Smooth muscle cell (in vitro differentiated cells): ENCODE data around the gene PCDHGA6. TPM values are rescaled to one million over a fixed set of nuclear protein-coding genes. Genes with fewer than 3 reads are reported as not detected.
"Not testable (repeated sequence)": the region's sequence is repeated elsewhere in the genome, so short reads cannot be mapped to it uniquely, and the experiment has no call there.

ENCODE experiments used
- DNase-seq: peaks from one replicate; lab custom pipeline; 2025; ENCODE audit not compliant: unreplicated experiment; lab: John Stamatoyannopoulos, UW
- H2AFZ ChIP-seq: fragments of 200-600 bp; sonication (generic); 2 replicates; pipeline ENCODE4 v1.6.0; 2016; ENCODE audit warnings: antibody characterized with exemption, low read depth, mild to moderate bottlenecking
- H3F3A ChIP-seq: fragments of 200-600 bp; sonication (generic); 2 replicates; pipeline ENCODE4 v1.6.0; 2017; ENCODE audit warnings: antibody characterized with exemption, low read depth
- H3K27ac ChIP-seq: fragments of 200-600 bp; sonication (generic); 2 replicates; pipeline ENCODE4 v1.5.1; 2016; ENCODE audit warnings: low read depth, mild to moderate bottlenecking
- H3K27me3 ChIP-seq: fragments of 200-600 bp; sonication (generic); 2 replicates; pipeline ENCODE4 v1.6.1; 2016; ENCODE audit warnings: low read depth, mild to moderate bottlenecking
- H3K36me3 ChIP-seq: fragments of 200-600 bp; sonication (generic); 2 replicates; pipeline ENCODE4 v1.5.1; 2016; ENCODE audit warnings: low read depth
- H3K4me1 ChIP-seq: fragments of 200-600 bp; sonication (generic); 2 replicates; pipeline ENCODE4 v1.5.1; 2016; ENCODE audit warnings: low read depth
- H3K4me2 ChIP-seq: fragments of 200-600 bp; sonication (generic); 2 replicates; pipeline ENCODE4 v1.6.0; 2016; ENCODE audit warnings: mild to moderate bottlenecking
- H3K4me3 ChIP-seq: fragments of 200-600 bp; sonication (generic); 2 replicates; pipeline ENCODE4 v1.5.1; 2016; ENCODE audit warnings: mild to moderate bottlenecking
- H3K79me2 ChIP-seq: fragments of 200-600 bp; sonication (generic); 2 replicates; pipeline ENCODE4 v1.6.0; 2016; ENCODE audit warnings: low read depth, mild to moderate bottlenecking
- H3K9ac ChIP-seq: fragments of 200-600 bp; sonication (generic); 2 replicates; pipeline ENCODE4 v1.6.0; 2016; ENCODE audit warnings: low read depth
- H3K9me3 ChIP-seq: fragments of 200-600 bp; sonication (generic); replicated peaks from 2 replicates; pipeline ENCODE4 v1.5.1; 2016; ENCODE audit warnings: low read depth
- H4K20me1 ChIP-seq: fragments of 200-600 bp; sonication (generic); 2 replicates; pipeline ENCODE4 v1.6.0; 2016; ENCODE audit warnings: low read depth
- CTCF ChIP-seq: fragments of 200-600 bp; sonication (generic); IDR thresholded peaks from 2 replicates; pipeline ENCODE4 v1.5.1; 2017; ENCODE audit warnings: borderline replicate concordance, mild to moderate bottlenecking, antibody characterized with exemption; ENCODE audit not compliant: insufficient read depth, poor library complexity, severe bottlenecking
- WGBS: methylation state at CpG from one replicate; pipeline ENCODE4 v1.1.7; 2016; ENCODE audit warnings: low lambda C conversion rate; 5-methylcytosine and 5-hydroxymethylcytosine counted together
- polyA plus RNA-seq: library from polyadenylated mRNA; unstranded; fragments of >200 nt; fragmentation: Nextera tagmentation; extraction: Ambion mirVana; gene quantifications from 2 replicates; pipeline ENCODE4 v1.2.1, GENCODE V29; 2016
- total RNA-seq: library from RNA; depleted of rRNA; stranded (reverse); fragments of >200 nt; gene quantifications from 2 replicates; pipeline ENCODE4 v1.2.3, GENCODE V29; 2014

Gene PCDHGA6
- total and polyA plus RNA-seq, 2 experiments from 2014 or later, result 0.27 TPM; not detected in 1

GRCh38 chr5:141345327-141345726, 28.4 kb upstream of the PCDHGA6 start:
- no peaks in the 10 kb centered on the region for H3K4me1 ChIP-seq
- no peak overlapping the region for H3K9ac ChIP-seq
- H2AFZ ChIP-seq, result no peak overlapping the region
- no peak overlapping the region for H3K4me3 ChIP-seq
- no peak overlapping the region for H3K4me2 ChIP-seq
- no peaks in the 10 kb centered on the region for H4K20me1 ChIP-seq
- no peak for DNase-seq
- H3K36me3 ChIP-seq, result no peaks in the 10 kb centered on the region
- no peaks in the 10 kb centered on the region for H3K79me2 ChIP-seq
- WGBS, result 96% methylated on average over 20 of the region's 20 CpGs
- no peaks in the 10 kb centered on the region for H3K27me3 ChIP-seq
- H3K9me3 ChIP-seq, result peaks cover 8% of the 10 kb centered on the region
- no peaks in the 10 kb centered on the region for H3F3A ChIP-seq
- TF ChIP-seq CTCF, result no peak
- no peak overlapping the region for H3K27ac ChIP-seq

- not testable (repeated sequence) for H3K4me1 ChIP-seq, H3K4me2 ChIP-seq, DNase-seq, H3K9me3 ChIP-seq, H2AFZ ChIP-seq, H3K27ac ChIP-seq, H3K79me2 ChIP-seq, H3F3A ChIP-seq, H4K20me1 ChIP-seq, H3K27me3 ChIP-seq, H3K4me3 ChIP-seq, H3K36me3 ChIP-seq, H3K9ac ChIP-seq
- WGBS, result 94% methylated on average over 22 of the region's 35 CpGs
Measured at GRCh38 chr5:141346017-141346416, 27.7 kb upstream of the PCDHGA6 start.

- peaks cover 6% of the 10 kb centered on the region for H3K9me3 ChIP-seq
- no peaks in the 10 kb centered on the region for H3F3A ChIP-seq
- no peaks in the 10 kb centered on the region for H3K79me2 ChIP-seq
- no peak within 1 kb of the TSS for H3K9ac ChIP-seq
- no peaks in the 10 kb centered on the region for H3K27me3 ChIP-seq
- no peaks in the 10 kb centered on the region for H4K20me1 ChIP-seq
- peak; percentile 16 for TF ChIP-seq CTCF
- H3K36me3 ChIP-seq, result no peaks in the 10 kb centered on the region
- H3K4me3 ChIP-seq, result no peak within 1 kb of the TSS
- H3K4me2 ChIP-seq, result no peak within 1 kb of the TSS
- no peak within 1 kb of the TSS for H3K27ac ChIP-seq
- no peak for DNase-seq
- no peaks in the 10 kb centered on the region for H3K4me1 ChIP-seq
- 65% methylated on average over 29 of the region's 29 CpGs for WGBS
- H2AFZ ChIP-seq, result peak within 1 kb of the TSS; percentile 33
Measured at GRCh38 chr5:141349917-141350619, 23.6 kb upstream of the PCDHGA6 start, which contains the start of gene PCDHGB1. Gene PCDHGB1, plus strand, starts transcription at chr5:141350099. Its CDS starts 162 bp downstream, at chr5:141350261.

- H3K4me1 ChIP-seq, result no peaks in the 10 kb centered on the region
- peaks cover 6% of the 10 kb centered on the region for H3K9me3 ChIP-seq
- no peak overlapping the region for H3K4me3 ChIP-seq
- H4K20me1 ChIP-seq, result no peaks in the 10 kb centered on the region
- H3K36me3 ChIP-seq, result no peaks in the 10 kb centered on the region
- no peaks in the 10 kb centered on the region for H3F3A ChIP-seq
- H3K27me3 ChIP-seq, result no peaks in the 10 kb centered on the region
- H2AFZ ChIP-seq, result no peak overlapping the region
- no peak overlapping the region for H3K4me2 ChIP-seq
- TF ChIP-seq CTCF, result no peak
- no peak for DNase-seq
- H3K27ac ChIP-seq, result no peak overlapping the region
- no peak overlapping the region for H3K9ac ChIP-seq
- no peaks in the 10 kb centered on the region for H3K79me2 ChIP-seq
- WGBS, result 97% methylated on average over 29 of the region's 36 CpGs
Measured at GRCh38 chr5:141351591-141351990, 22.1 kb upstream of the PCDHGA6 start.
